ENCODE data around the gene ZNF507.
"Not testable (repeated sequence)": the region's sequence is repeated elsewhere in the genome, so short reads cannot be mapped to it uniquely, and the experiment has no call there.

Gene ZNF507

GRCh38 chr19:32415669-32416068, 70.3 kb downstream of the ZNF507 start:
- DNase-seq: no peak

DNA sequence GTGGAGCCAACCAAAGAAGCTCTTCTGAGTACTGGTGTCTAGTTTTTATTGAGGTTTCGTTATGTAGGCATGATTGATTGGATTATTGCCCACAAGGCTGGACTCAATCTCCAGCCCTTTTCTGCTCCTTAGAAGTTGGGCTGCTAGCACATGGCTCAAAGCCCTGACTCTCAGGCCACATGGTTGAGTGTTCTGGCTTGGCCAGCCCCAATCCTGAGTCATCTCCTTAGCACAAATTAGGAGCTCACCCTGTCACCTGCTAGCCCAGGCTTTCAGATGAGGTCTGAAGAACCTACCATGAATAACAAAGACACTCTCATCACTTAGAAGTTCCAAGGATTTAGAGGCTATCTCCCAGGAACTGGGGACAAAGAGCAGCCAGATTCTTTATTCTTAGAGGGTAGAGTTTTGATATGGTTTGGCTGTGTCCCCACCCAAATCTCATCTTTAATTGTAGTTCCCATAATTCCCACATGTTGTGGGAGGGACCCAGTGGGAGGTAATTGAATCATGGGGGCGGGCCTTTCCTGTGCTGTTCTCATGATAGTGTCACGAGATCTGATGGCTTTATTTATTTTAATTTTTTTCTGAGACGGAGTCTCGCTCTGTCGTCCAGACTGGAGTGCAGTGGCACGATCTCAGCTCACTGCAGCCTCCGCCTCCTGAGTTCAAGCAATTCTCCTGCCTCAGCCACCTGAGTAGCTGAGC, 71.5 kb downstream of the ZNF507 start:
- no peak for DNase-seq

- DNase-seq: no peak
Measured at GRCh38 chr19:32418155-32418554, 72.7 kb downstream of the ZNF507 start.

GRCh38 chr19:32421589-32422361, 76.4 kb downstream of the ZNF507 start:
- DNase-seq: peak; percentile 8

GRCh38 chr19:32422435-32422834, 77.0 kb downstream of the ZNF507 start:
- DNase-seq: no peak

DNA sequence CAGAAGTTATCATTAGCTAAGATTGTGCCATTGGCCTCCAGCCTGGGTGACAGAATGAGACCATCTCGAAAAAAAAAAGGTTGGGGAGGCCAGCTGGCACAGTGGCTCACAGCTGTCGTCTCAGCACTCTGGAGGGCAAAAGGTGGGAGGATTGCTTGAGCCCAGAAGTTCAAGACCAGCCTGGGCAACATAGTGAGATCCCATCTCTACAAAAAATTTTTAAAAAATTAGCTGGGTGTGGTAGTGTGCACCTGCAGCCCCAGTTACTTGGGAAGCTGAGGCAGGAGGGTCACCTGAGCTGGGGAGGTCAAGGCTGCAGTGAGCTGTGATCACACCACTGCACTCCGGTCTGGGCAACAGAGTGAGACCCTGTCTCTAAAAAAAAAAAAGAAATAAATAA, 78.5 kb downstream of the ZNF507 start:
- not testable (repeated sequence) for DNase-seq

DNA sequence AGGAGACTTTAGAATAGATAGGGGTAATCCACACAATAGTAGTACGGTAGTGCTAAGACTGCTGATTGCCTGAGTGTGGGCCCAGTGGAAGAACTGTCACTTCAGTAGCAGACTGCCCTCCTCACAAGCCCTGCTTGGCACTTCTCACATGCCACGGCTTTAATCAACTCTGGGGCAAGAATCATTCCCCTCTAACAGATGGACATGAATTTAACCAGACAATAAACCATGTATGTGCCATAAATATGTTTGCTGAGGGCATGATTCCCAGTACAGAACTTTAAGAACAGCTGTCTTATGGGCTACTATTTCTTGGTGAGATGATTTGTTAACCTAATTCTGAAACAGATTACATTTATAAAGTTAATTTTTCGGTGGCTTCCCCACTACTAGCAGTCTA, 82.1 kb downstream of the ZNF507 start:
- no peak for DNase-seq

- DNase-seq: no peak
Measured at GRCh38 chr19:32436692-32437091, 91.3 kb downstream of the ZNF507 start.

DNA sequence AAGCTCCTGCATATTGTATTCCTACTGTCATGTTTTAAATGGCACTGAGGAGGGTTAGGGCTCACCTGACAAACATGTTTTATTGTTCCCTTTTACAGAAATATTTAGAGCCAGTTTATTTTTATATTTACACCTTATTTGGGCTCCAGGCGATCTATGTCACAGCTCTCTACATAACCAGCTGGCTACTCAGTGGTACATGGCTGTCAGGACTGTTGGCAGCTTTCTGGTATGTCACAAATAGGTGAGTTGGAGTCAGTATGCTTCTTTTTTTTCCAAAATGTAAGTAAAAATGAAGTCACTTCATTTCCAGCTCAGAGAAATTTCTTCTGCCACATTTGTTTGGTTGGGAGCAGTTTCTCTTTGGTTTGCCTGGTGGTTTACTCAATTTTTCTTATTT, 91.7 kb downstream of the ZNF507 start:
- DNase-seq: no peak

Measured in CD4-positive, alpha-beta T cell treated with Interleukin-17A for 4 hours (primary cell).